ENCODE results near the gene RIT2.

RIT2 gene

GRCh38 chr18:43115076-43115921 is at the start of gene RIT2:
TSS of gene RIT2 (minus strand) at chr18:43115685.
- Histone ChIP-seq H4K20me1 (ENCODE audit: insufficient read depth, low read length) (no peaks in the 10 kb centered on the region), H2AFZ (ENCODE audit: low read depth, low read length) (no peak within 1 kb of the TSS)

DNA sequence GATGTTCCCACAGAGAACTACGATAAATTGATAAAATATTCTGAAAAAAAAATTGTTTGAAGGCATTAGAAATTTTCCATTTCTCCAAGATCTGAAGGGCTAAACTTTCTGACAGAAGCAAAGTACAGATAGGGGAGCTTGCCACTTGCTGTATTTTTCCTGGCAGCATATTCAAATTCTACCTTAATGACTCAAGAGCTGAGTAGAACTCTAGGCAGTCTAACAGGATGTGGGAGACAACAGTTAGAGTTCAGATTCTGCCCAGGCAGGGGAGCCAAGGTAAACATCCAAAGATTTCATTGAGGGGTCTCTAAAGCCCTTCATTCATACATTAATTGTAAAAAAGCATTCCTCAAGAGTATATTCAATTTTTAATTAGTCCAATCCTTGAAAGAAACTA is 46.0 kb upstream of the RIT2 start:
- Histone ChIP-seq H3K4me2 (ENCODE audit: low read length) (no peak overlapping the region), H3K9ac (ENCODE audit: low read length) (no peak overlapping the region), H2AFZ (ENCODE audit: low read depth, low read length) (no peak overlapping the region), H3K9me3 (ENCODE audit: insufficient read depth, low read length) (peaks cover 12% of the 10 kb centered on the region; the same call in 1 of the 2 replicates), H3K79me2 (ENCODE audit: low read length) (no peaks in the 10 kb centered on the region), H3K4me1 (ENCODE audit: low read length) (no peaks in the 10 kb centered on the region), H3K27ac (ENCODE audit: low read length) (no peak overlapping the region), H4K20me1 (ENCODE audit: insufficient read depth, low read length) (no peaks in the 10 kb centered on the region), H3K4me3 (ENCODE audit: low read length) (no peak overlapping the region), H3K36me3 (replicated peaks; ENCODE audit: low read depth, low read length) (peaks cover 4% of the 10 kb centered on the region), H3K27me3 (ENCODE audit: low read depth, low read length) (no peaks in the 10 kb centered on the region)
- TF ChIP-seq, protein P1, sequence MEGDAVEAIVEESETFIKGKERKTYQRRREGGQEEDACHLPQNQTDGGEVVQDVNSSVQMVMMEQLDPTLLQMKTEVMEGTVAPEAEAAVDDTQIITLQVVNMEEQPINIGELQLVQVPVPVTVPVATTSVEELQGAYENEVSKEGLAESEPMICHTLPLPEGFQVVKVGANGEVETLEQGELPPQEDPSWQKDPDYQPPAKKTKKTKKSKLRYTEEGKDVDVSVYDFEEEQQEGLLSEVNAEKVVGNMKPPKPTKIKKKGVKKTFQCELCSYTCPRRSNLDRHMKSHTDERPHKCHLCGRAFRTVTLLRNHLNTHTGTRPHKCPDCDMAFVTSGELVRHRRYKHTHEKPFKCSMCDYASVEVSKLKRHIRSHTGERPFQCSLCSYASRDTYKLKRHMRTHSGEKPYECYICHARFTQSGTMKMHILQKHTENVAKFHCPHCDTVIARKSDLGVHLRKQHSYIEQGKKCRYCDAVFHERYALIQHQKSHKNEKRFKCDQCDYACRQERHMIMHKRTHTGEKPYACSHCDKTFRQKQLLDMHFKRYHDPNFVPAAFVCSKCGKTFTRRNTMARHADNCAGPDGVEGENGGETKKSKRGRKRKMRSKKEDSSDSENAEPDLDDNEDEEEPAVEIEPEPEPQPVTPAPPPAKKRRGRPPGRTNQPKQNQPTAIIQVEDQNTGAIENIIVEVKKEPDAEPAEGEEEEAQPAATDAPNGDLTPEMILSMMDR (IDR thresholded peaks at IDR 0.05; ENCODE audit: low read depth, low read length) = no peak
- TF ChIP-seq EZH2phosphoT487 (IDR thresholded peaks at IDR 0.05; ENCODE audit: low read depth) = no peak

More at GRCh38 chr18:43115076-43115921, at the start of gene RIT2:
- Histone ChIP-seq H3K4me2 (ENCODE audit: low read length) (no peak within 1 kb of the TSS), H3K79me2 (ENCODE audit: low read length) (no peaks in the 10 kb centered on the region), H3K9me3 (ENCODE audit: insufficient read depth, low read length) (no peaks in the 10 kb centered on the region), H3K36me3 (replicated peaks; ENCODE audit: low read depth, low read length) (no peaks in the 10 kb centered on the region), H3K27ac (ENCODE audit: low read length) (no peak within 1 kb of the TSS), H3K4me3 (ENCODE audit: low read length) (no peak within 1 kb of the TSS), H3K9ac (ENCODE audit: low read length) (no peak within 1 kb of the TSS), H3K4me1 (ENCODE audit: low read length) (no peaks in the 10 kb centered on the region), H3K27me3 (ENCODE audit: low read depth, low read length) (no peaks in the 10 kb centered on the region)
- TF ChIP-seq, protein P1 (IDR thresholded peaks at IDR 0.05; ENCODE audit: low read depth, low read length) = no peak
- no peak for TF ChIP-seq EZH2phosphoT487 (IDR thresholded peaks at IDR 0.05; ENCODE audit: low read depth)

- Histone ChIP-seq H3K9me3 (ENCODE audit: insufficient read depth, low read length) (peaks cover 12% of the 10 kb centered on the region; the same call in 1 of the 2 replicates), H3K4me2 (ENCODE audit: low read length) (no peak overlapping the region), H3K4me1 (ENCODE audit: low read length) (no peaks in the 10 kb centered on the region), H3K36me3 (replicated peaks; ENCODE audit: low read depth, low read length) (peaks cover 4% of the 10 kb centered on the region), H3K9ac (ENCODE audit: low read length) (no peak overlapping the region), H2AFZ (ENCODE audit: low read depth, low read length) (0 out of 2 replicates have a peak overlapping the region, but pooled peaks have one; percentile 37), H3K27ac (ENCODE audit: low read length) (no peak overlapping the region), H3K4me3 (ENCODE audit: low read length) (no peak overlapping the region), H3K79me2 (ENCODE audit: low read length) (no peaks in the 10 kb centered on the region), H3K27me3 (ENCODE audit: low read depth, low read length) (no peaks in the 10 kb centered on the region), H4K20me1 (ENCODE audit: insufficient read depth, low read length) (no peaks in the 10 kb centered on the region)
- TF ChIP-seq, protein P1 (IDR thresholded peaks at IDR 0.05; ENCODE audit: low read depth, low read length) = no peak
- no peak for TF ChIP-seq EZH2phosphoT487 (IDR thresholded peaks at IDR 0.05; ENCODE audit: low read depth)
These were observed 45.0 kb upstream of the RIT2 start for GRCh38 chr18:43160509-43160908.

DNA sequence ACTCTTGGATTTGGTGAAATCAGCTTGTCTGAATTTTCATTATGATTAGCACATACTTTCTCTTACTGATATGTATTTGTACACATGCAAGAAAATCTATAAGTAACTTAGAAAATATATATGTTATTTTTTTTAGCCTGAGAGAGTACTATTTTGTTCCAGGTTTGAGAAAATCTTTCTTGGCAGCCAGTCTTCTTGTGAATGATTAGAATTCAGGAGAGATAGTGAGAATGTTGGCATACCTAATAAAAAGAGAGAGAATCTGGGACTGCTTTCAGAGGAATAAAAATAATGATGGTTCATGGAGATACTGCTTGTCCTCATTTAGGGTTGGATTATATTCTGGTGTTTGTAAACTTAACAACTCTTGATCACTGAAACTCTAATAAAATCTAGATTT is 44.4 kb upstream of the RIT2 start:
- no peaks in the 10 kb centered on the region for H3K79me2 ChIP-seq (ENCODE audit: low read length)
- H3K27me3 ChIP-seq (ENCODE audit: low read depth, low read length) = no peaks in the 10 kb centered on the region
- no peak overlapping the region for H3K4me2 ChIP-seq (ENCODE audit: low read length)
- H2AFZ ChIP-seq (ENCODE audit: low read depth, low read length) = 0 out of 2 replicates have a peak overlapping the region, but pooled peaks have one; percentile 37
- peaks cover 4% of the 10 kb centered on the region for H3K36me3 ChIP-seq (replicated peaks; ENCODE audit: low read depth, low read length)
- H4K20me1 ChIP-seq (ENCODE audit: insufficient read depth, low read length) = no peaks in the 10 kb centered on the region
- H3K4me3 ChIP-seq (ENCODE audit: low read length) = no peak overlapping the region
- no peaks in the 10 kb centered on the region for H3K4me1 ChIP-seq (ENCODE audit: low read length)
- TF ChIP-seq, protein P1 (IDR thresholded peaks at IDR 0.05; ENCODE audit: low read depth, low read length) = no peak
- no peak for TF ChIP-seq EZH2phosphoT487 (IDR thresholded peaks at IDR 0.05; ENCODE audit: low read depth)
- H3K9ac ChIP-seq (ENCODE audit: low read length) = no peak overlapping the region
- peaks cover 12% of the 10 kb centered on the region; the same call in 1 of the 2 replicates for H3K9me3 ChIP-seq (ENCODE audit: insufficient read depth, low read length)
- no peak overlapping the region for H3K27ac ChIP-seq (ENCODE audit: low read length)

All from OCI-LY3 (cell line).